GM13977 (cell line): ENCODE results near the gene ULBP3.

Experiments
- DNase-seq: peaks from one replicate; pipeline ENCODE4 v3.0.0; 2012; ENCODE audit warnings: low spot score
- CTCF ChIP-seq: IDR thresholded peaks from 2 replicates; pipeline ENCODE4 v1.5.1; 2012; ENCODE audit warnings: mild to moderate bottlenecking, control low read depth; ENCODE audit not compliant: insufficient read depth; ENCODE audit errors: extremely low read depth, missing control alignments
- in situ Hi-C: fragments of 300-500 bp; cut with MboI; formaldehyde crosslinking; loops from one replicate; pipeline ENCODE4 v1.12.0; 2022; ENCODE audit warnings: low sequenced_read_pairs, low pct_unique_long_range_greater_than_20kb, mixed read lengths, inconsistent platforms; ENCODE audit not compliant: unreplicated experiment

The ULBP3 gene

GRCh38 chr6:150037526-150038201 lies 31.3 kb downstream of the ULBP3 start:
- no peak for DNase-seq
- no peak for TF ChIP-seq CTCF
- in situ Hi-C loops: no loop called here

GRCh38 chr6:150036081-150036480 lies 32.8 kb downstream of the ULBP3 start:
- no peak for TF ChIP-seq CTCF
- no peak for DNase-seq
- in situ Hi-C loops: no loop called here

GRCh38 chr6:150033207-150033771 lies 35.6 kb downstream of the ULBP3 start:
- DNase-seq: no peak
- in situ Hi-C loops: no loop called here
- no peak for TF ChIP-seq CTCF

- TF ChIP-seq CTCF: no peak
- in situ Hi-C loops: no loop called here
- no peak for DNase-seq
Observed at GRCh38 chr6:150032598-150032997, 36.3 kb downstream of the ULBP3 start.

- in situ Hi-C loops: no loop called here
- DNase-seq: no peak
- TF ChIP-seq CTCF: no peak
Observed at GRCh38 chr6:150030611-150031010, 38.3 kb downstream of the ULBP3 start.

- no peak for TF ChIP-seq CTCF
- DNase-seq: no peak
- in situ Hi-C loops: no loop called here
Observed at GRCh38 chr6:150029749-150030148, 39.2 kb downstream of the ULBP3 start.
